Cardiac ventricle fibroblast (primary cell): ENCODE data around the gene ZNF473. TPM values are rescaled to one million over a fixed set of nuclear protein-coding genes. Genes with fewer than 3 reads are reported as not detected.

ENCODE experiments used
- total RNA-seq: library from RNA; depleted of rRNA; stranded (reverse); fragments of >200 nt; gene quantifications from 2 replicates; pipeline ENCODE4 v1.2.3, GENCODE V29; 2015

The ZNF473 gene
- total RNA-seq = 6.8 and 10.6 TPM in 2 replicates

DNA sequence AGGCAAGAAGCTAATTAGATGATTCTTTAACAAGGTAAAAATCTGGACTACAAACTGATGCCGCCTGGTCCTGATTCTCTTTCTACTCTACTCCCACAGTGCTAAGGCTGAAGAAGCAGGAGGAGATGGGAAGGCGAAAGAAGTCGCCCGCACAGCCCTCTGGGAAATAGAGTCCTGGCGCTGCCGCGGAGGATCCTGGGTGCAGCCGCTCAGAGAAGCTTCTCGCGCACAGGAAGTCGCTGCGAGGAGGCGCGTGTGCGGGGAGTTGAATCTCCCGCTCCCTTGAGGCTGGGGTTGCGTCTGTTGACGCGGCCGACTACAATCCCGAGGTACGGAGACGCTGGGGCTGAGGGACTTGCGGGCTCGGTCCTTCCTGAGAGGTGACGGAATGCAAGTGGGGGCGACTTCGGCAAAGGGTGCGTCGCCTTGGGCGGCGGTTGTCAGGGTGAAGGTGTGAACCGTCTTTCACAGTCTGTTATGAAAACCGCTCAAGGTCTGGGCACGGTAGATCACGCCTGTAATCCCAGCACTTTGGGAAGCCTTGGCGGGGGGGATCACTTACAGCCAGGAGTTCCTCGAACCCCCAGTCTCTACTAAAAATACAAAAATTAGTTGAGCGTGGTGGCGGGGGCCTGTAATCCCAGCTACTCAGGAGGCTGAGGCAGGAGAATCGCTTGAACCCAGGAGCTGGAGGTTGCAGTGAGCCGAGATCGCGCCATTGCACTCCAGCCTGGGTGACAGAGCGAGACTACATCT lies at the start of gene ZNF473:
Gene ZNF473 (plus strand): TSS at position 212 of the 756 bp plus-strand sequence. CDS start 5,078 bp downstream, outside the sequence.

DNA sequence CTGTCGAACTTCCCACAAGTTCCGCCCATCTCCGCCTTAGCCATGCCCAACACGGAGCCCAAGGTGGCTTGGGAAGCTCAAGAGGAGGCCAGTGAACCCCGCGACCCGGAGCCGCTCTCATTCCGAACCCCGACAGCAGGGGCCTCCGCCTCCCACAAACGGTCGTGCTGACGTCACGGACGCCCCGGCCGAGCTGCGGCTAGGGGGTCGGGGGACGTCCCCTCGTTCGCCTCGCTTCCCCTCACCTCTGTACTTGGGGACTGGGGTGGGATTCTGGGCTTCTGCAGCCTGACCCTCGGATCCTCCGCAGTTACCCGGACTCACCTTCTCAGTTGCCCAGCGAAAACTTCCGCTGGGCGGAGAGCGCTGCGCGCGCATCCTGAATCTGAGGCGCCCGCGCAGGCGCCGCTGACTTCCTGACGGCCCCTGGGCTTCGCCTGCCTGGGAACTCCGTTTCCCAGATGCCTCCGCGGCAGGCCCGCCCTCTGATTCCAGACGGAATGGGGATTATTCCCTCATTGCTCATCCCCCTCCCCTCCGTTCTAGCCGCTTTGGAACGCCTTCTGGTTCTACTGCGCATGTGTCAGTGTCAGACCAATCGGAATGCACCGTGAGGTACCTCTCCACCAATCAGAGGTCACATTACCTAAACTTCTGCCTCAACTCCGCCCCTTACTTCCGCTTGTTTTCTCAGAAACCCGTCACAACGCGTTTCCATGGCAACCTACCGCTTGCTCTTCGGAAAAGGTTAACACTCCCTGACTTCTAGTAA lies 597 bp upstream of the ZNF473 start, which contains the start of gene VRK3:
Gene VRK3 (minus strand): TSS at position 351 of the 772 bp plus-strand sequence. CDS start 9,210 bp downstream, outside the sequence.

Other genes with a start within 250 kb of the ZNF473 start
- 20.1 and 24.3 TPM in 2 replicates for gene FUZ, start 212.7 kb upstream of the ZNF473 start, total RNA-seq
- gene MED25, start 207.7 kb upstream of the ZNF473 start, total RNA-seq = 20.5 and 22.1 TPM in 2 replicates
- gene PTOV1, start 174.8 kb upstream of the ZNF473 start, total RNA-seq = 69.8 and 71.9 TPM in 2 replicates
- gene PNKP, start 158.4 kb upstream of the ZNF473 start, total RNA-seq = 27.2 and 28.0 TPM in 2 replicates
- 31.9 and 36.6 TPM in 2 replicates for gene AKT1S1, start 148.7 kb upstream of the ZNF473 start, total RNA-seq
- gene TBC1D17, start 148.3 kb upstream of the ZNF473 start, total RNA-seq = 26.2 and 26.6 TPM in 2 replicates
- gene IL4I1, start 129.1 kb upstream of the ZNF473 start, total RNA-seq = 0.20 TPM in 1 of 2 replicates, not detected in the other
- gene ATF5, start 96.8 kb upstream of the ZNF473 start, total RNA-seq = 8.7 and 12.3 TPM in 2 replicates
- gene NUP62, start 96.5 kb upstream of the ZNF473 start, total RNA-seq = 21.0 and 25.6 TPM in 2 replicates
- gene SIGLEC11, start 64.8 kb upstream of the ZNF473 start, total RNA-seq = not detected in 2 replicates
- gene VRK3, start 633 bp upstream of the ZNF473 start, total RNA-seq = 19.2 and 20.8 TPM in 2 replicates
- gene IZUMO2, start 137.3 kb downstream of the ZNF473 start, total RNA-seq = not detected in 2 replicates
- gene MYH14, start 177.6 kb downstream of the ZNF473 start, total RNA-seq = 0.19 TPM in 1 of 2 replicates, not detected in the other